Right lobe of liver (tissue), 6 donors: ENCODE results near the gene SPATA1. TPM values are rescaled to one million over a fixed set of nuclear protein-coding genes. Genes with fewer than 3 reads are reported as not detected.

Source experiments
- ATAC-seq, 4 donors: fragments of 200-7000 bp; cut with Tn5 transposase; one replicate each; pipeline ENCODE4 v1.9.1; 2020; ENCODE audit warnings: mild to moderate bottlenecking in 4 of 4, moderate library complexity in 4 of 4
- DNase-seq, 3 donors: peaks; one replicate each; pipeline ENCODE4 v3.0.0-alpha.2; 2020
- H3K27ac ChIP-seq, 3 donors: fragments of 200-600 bp; one replicate each; pipeline ENCODE4 v1.8.0; 2022
- H3K27me3 ChIP-seq, 2 donors: fragments of 200-600 bp; one replicate each; pipeline ENCODE4 v1.8.0; 2022
- H3K36me3 ChIP-seq, 4 donors: fragments of 200-600 bp; sonication (generic) in 1 of 4; one replicate each; pipeline versions ENCODE4 v1.5.1 to v1.8.0; 2017 to 2022; ENCODE audit warnings: control low read depth in 1 of 4
- H3K4me1 ChIP-seq, 4 donors: fragments of 200-600 bp; sonication (generic) in 1 of 4; one replicate each; pipeline versions ENCODE4 v1.5.1 to v1.8.0; 2017 to 2022; ENCODE audit warnings: control low read depth in 1 of 4
- H3K4me3 ChIP-seq, 3 donors: fragments of 200-600 bp; one replicate each; pipeline ENCODE4 v1.8.0; 2022
- H3K9me3 ChIP-seq, 4 donors: fragments of 200-600 bp; sonication (generic) in 1 of 4; one replicate each; pipeline versions ENCODE4 v1.5.1 to v1.8.0; 2017 to 2022; ENCODE audit warnings: control low read depth in 1 of 4
- CTCF ChIP-seq, 4 donors: fragments of 200-600 bp in 3 of 4; fragments of 450-650 bp in 1 of 4; IDR thresholded peaks; one replicate each; pipeline versions ENCODE4 v1.5.1 to v1.8.0; 2016 to 2022; ENCODE audit warnings: antibody characterized with exemption in 4 of 4, mild to moderate bottlenecking in 2 of 4
- POLR2A ChIP-seq: fragments of 450-650 bp; IDR thresholded peaks from one replicate; pipeline ENCODE4 v1.6.1; 2017; ENCODE audit warnings: antibody characterized with exemption, mild to moderate bottlenecking
- WGBS: methylation state at CpG from one replicate; pipeline ENCODE4 v1.1.6; 2018; ENCODE audit warnings: low coverage, low lambda C conversion rate; ENCODE audit not compliant: insufficient coverage; ENCODE audit errors: missing lambda C conversion rate; 5-methylcytosine and 5-hydroxymethylcytosine counted together
- intact Hi-C, 2 donors: fragments of 100-400 bp; cut with DNase I; formaldehyde crosslinking; loops; one replicate each; pipeline versions ENCODE4 v1.11.2 to v1.14.1; 2022
- total RNA-seq, 6 experiments: library from RNA; depleted of rRNA in 2 of 6; stranded (reverse); fragments of >200 nt in 2 of 6; fragmentation: NEBNext Ultra II Directional in 3 of 6; extraction: Animal tissue kit (Norgen Biotek cat#: 25700) in 3 of 6; gene quantifications; one replicate each; pipeline versions ENCODE4 v1.1.0 to v1.2.4, GENCODE V29; 2016 to 2023
- donor health status: DM: no; HTN: yes; CAD: no.
- donor health status: DM: no; HTN: no; CAD: no.
- donor health status: DM: no; HTN: no; CAD: no.
- donor health status: DM: no; HTN: yes; CAD: no.
- donor health status: DM: no; HTN: yes; CAD: no.

The SPATA1 gene
- total RNA-seq, 6 experiments from 2014 or later, result 0.31 to 1.7 (median 0.92) TPM

- Histone ChIP-seq H3K9me3 (no peaks in the 10 kb centered on the region), H3K36me3 (no peaks in the 10 kb centered on the region), H3K27me3 (no peaks in the 10 kb centered on the region), H3K4me1 (peaks cover 0 to 10% (median 0%) of the 10 kb centered on the region in 4 donors), H3K4me3 (no peak overlapping the region), H3K27ac (no peak overlapping the region)
- no peak for ATAC-seq
- intact Hi-C loops, result no loop called here
- no peak for DNase-seq
- TF ChIP-seq CTCF (IDR thresholded peaks at IDR 0.05) (no peak), POLR2A (no peak)
- 75% methylated on average over 2 of the region's 2 CpGs for WGBS
Observed at GRCh38 chr1:84510165-84510564, 4.0 kb downstream of the SPATA1 start.

GRCh38 chr1:84510668-84511067 lies 4.5 kb downstream of the SPATA1 start:
- TF ChIP-seq POLR2A (no peak), CTCF (IDR thresholded peaks at IDR 0.05) (no peak)
- no peaks in the 10 kb centered on the region for H3K27me3 ChIP-seq
- ATAC-seq (no peak), DNase-seq (no peak)
- no peak overlapping the region for H3K4me3 ChIP-seq
- H3K4me1 ChIP-seq, result peaks cover 0 to 10% (median 0%) of the 10 kb centered on the region in 4 donors
- WGBS, result 96% methylated on average over 3 of the region's 3 CpGs
- intact Hi-C loops, result no loop called here
- H3K36me3 ChIP-seq, result no peaks in the 10 kb centered on the region
- no peaks in the 10 kb centered on the region for H3K9me3 ChIP-seq
- H3K27ac ChIP-seq, result no peak overlapping the region

- TF ChIP-seq POLR2A (no peak), CTCF (IDR thresholded peaks at IDR 0.05) (no peak)
- no peak for DNase-seq
- Histone ChIP-seq H3K36me3 (no peaks in the 10 kb centered on the region), H3K9me3 (peaks cover 0 to 3% (median 0%) of the 10 kb centered on the region in 4 donors), H3K27ac (no peak overlapping the region), H3K27me3 (no peaks in the 10 kb centered on the region), H3K4me1 (no peaks in the 10 kb centered on the region), H3K4me3 (no peak overlapping the region)
- ATAC-seq, result no peak
- intact Hi-C loops, result no loop called here
Observed at GRCh38 chr1:84524590-84524989, 18.4 kb downstream of the SPATA1 start.

- no peaks in the 10 kb centered on the region for H3K4me1 ChIP-seq
- TF ChIP-seq POLR2A (no peak), CTCF (IDR thresholded peaks at IDR 0.05) (no peak)
- H3K4me3 ChIP-seq, result no peak overlapping the region
- DNase-seq (no peak), ATAC-seq (no peak)
- WGBS, result 92% methylated on average over 1 of the region's 1 CpG
- H3K9me3 ChIP-seq, result peaks cover 0 to 3% (median 0%) of the 10 kb centered on the region in 4 donors
- no peaks in the 10 kb centered on the region for H3K36me3 ChIP-seq
- intact Hi-C loops, result no loop called here
- H3K27ac ChIP-seq, result no peak overlapping the region
- H3K27me3 ChIP-seq, result no peaks in the 10 kb centered on the region
Observed at GRCh38 chr1:84525779-84526178, 19.6 kb downstream of the SPATA1 start.

GRCh38 chr1:84538599-84538998 lies 32.4 kb downstream of the SPATA1 start:
- Histone ChIP-seq H3K4me3 (no peak overlapping the region), H3K27ac (no peak overlapping the region), H3K27me3 (no peaks in the 10 kb centered on the region), H3K9me3 (no peaks in the 10 kb centered on the region), H3K36me3 (peaks cover 0 to 3% (median 0%) of the 10 kb centered on the region in 4 donors), H3K4me1 (no peaks in the 10 kb centered on the region)
- intact Hi-C loops, result no loop called here
- ATAC-seq (no peak), DNase-seq (no peak)
- TF ChIP-seq POLR2A, result no peak
- no peak for TF ChIP-seq CTCF (IDR thresholded peaks at IDR 0.05)
